ENCODE results near the gene DDX20.

DDX20 gene

DNA sequence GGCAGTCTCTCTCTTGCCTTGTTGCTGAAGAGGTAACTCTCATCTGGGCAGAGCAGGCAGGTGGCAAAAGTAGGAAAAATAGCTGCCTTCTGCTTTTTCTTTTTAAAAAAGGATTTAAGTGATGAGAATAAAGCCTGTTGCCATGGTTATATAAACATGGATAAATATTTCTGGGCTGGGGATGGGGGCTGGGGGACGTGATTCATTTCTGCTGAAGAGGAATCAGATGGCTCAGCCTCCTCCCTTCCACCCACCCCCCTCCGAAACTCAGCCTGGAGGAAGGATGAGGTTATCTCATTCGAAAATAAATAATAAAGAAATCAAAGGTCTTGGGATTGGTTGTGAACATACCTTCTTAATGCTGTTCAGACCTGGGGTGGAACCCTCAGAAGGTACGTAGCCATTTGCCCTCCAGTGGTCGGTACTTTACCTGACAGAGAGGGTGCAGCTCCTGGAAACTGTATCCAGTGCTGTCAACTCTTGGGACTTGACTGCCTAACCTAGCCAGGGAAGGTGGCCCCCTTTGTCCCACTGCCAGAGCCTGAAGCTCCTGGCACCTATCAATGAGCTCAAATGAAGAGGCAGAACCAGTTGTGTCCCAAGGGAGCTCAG is 12.7 kb upstream of the DDX20 start:
- DNase-seq (ENCODE audit: low read depth, low spot score), result no peak
- no peaks in the 10 kb centered on the region; the same call in 1 of the 2 replicates for H3K9me3 ChIP-seq (ENCODE audit: insufficient read depth, low read length)

DNA sequence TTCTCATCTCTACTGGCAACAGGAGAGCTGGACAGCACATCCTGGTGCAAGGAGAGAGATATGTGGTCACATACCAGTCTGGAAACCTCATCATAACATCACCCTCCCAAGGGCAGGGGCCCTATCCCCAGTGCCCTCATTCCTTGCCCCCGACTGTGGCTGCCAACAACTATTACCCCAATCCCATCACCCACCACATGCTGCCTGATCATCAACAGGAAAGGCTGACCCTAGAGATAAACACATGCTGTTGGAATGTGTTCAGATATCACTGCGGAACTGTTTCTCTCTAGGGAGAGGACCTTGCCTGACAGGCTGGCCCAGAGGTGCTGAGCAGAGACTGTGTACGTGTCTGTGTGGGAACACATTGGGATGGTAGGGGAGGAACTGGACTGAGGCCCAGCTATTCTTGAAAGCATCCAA is 12.0 kb upstream of the DDX20 start:
- Histone ChIP-seq H3K27me3 (ENCODE audit: insufficient read depth, insufficient read length) (peaks cover 28% of the 10 kb centered on the region), H3K9me3 (ENCODE audit: insufficient read depth, low read length) (no peaks in the 10 kb centered on the region; the same call in 1 of the 2 replicates), H3K4me3 (ENCODE audit: insufficient read length, low read depth) (no peak overlapping the region), H3K36me3 (ENCODE audit: insufficient read depth, insufficient read length, low read length) (no peaks in the 10 kb centered on the region), H3K9ac (ENCODE audit: insufficient read length, low read depth) (no peak overlapping the region), H3K4me1 (ENCODE audit: insufficient read depth, insufficient read length) (peaks cover 13% of the 10 kb centered on the region)
- DNase-seq (ENCODE audit: low read depth, low spot score), result no peak
- TF ChIP-seq ZNF274 (IDR thresholded peaks at IDR 0.05; ENCODE audit: low read depth, low read length), result no peak
- no peak for TF ChIP-seq YY1 (IDR thresholded peaks at IDR 0.05; ENCODE audit: insufficient read depth, insufficient read length)

More for the DNA sequence above, 12.7 kb upstream of the DDX20 start:
- TF ChIP-seq ZNF274 (IDR thresholded peaks at IDR 0.05; ENCODE audit: low read depth, low read length), result no peak
- TF ChIP-seq SUZ12 (IDR thresholded peaks at IDR 0.05; ENCODE audit: extremely low read depth, insufficient read depth, insufficient read length), result no peak
- no peak for TF ChIP-seq YY1 (IDR thresholded peaks at IDR 0.05; ENCODE audit: insufficient read depth, insufficient read length)
- no peaks in the 10 kb centered on the region for H3K36me3 ChIP-seq (ENCODE audit: insufficient read depth, insufficient read length, low read length)
- peaks cover 30% of the 10 kb centered on the region for H3K27me3 ChIP-seq (ENCODE audit: insufficient read depth, insufficient read length)
- no peak overlapping the region for H3K9ac ChIP-seq (ENCODE audit: insufficient read length, low read depth)
- no peak overlapping the region for H3K4me3 ChIP-seq (ENCODE audit: insufficient read length, low read depth)
- peaks cover 9% of the 10 kb centered on the region for H3K4me1 ChIP-seq (ENCODE audit: insufficient read depth, insufficient read length)

DNA sequence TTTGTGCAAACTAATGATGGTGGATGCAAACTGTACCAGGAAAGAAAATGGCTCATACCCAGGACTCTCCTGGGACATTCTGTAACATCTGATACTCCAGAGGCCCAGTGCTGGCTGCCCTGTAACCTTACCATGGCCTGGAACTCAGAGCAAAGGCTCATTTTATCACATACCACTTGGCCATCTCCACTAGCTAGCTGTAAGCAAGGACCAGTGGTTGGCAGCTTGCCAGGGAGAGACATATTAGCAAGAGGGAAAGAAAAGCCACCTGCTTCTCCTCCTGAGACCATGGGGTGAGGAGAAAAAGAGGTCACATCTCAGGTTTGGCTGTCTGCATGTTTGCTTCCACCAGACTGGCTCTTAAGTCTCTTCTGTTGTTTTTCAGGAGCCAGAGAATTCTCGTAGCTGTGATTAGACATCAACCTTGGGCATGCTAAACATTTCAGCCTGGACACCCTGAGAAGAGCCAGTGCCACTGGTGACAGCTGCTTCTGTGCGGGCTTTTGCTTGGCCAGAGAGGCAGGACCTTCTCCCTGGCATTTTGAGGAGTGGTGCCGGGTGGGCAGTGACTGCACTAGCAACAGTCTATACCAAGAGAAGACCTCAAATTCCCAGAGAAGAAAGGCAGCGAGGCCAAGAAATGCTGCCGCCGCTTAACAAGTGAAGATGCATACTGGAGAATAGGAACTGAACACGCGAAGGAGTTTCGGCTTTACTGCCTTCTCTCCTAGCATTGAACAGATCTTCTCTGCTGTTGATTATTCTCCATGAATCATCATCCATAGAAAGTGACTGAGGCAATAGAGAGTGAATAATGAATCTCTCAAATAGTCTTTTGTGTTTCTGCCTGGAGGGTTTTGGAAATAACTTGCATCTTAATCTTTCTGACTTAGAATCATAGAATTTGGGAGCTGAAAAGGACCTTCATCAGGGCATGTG is 9.8 kb upstream of the DDX20 start:
- no peak for TF ChIP-seq YY1 (IDR thresholded peaks at IDR 0.05; ENCODE audit: insufficient read depth, insufficient read length)
- TF ChIP-seq ZNF274 (IDR thresholded peaks at IDR 0.05; ENCODE audit: low read depth, low read length), result no peak
- TF ChIP-seq SUZ12 (IDR thresholded peaks at IDR 0.05; ENCODE audit: extremely low read depth, insufficient read depth, insufficient read length), result no peak
- H3K9ac ChIP-seq (ENCODE audit: insufficient read length, low read depth), result no peak overlapping the region
- peaks cover 18% of the 10 kb centered on the region for H3K4me1 ChIP-seq (ENCODE audit: insufficient read depth, insufficient read length)
- peaks cover 28% of the 10 kb centered on the region for H3K27me3 ChIP-seq (ENCODE audit: insufficient read depth, insufficient read length)
- H3K4me3 ChIP-seq (ENCODE audit: insufficient read length, low read depth), result no peak overlapping the region
- H3K9me3 ChIP-seq (ENCODE audit: insufficient read depth, low read length), result no peaks in the 10 kb centered on the region; the same call in 1 of the 2 replicates
- H3K36me3 ChIP-seq (ENCODE audit: insufficient read depth, insufficient read length, low read length), result no peaks in the 10 kb centered on the region
- no peak for DNase-seq (ENCODE audit: low read depth, low spot score)

DNA sequence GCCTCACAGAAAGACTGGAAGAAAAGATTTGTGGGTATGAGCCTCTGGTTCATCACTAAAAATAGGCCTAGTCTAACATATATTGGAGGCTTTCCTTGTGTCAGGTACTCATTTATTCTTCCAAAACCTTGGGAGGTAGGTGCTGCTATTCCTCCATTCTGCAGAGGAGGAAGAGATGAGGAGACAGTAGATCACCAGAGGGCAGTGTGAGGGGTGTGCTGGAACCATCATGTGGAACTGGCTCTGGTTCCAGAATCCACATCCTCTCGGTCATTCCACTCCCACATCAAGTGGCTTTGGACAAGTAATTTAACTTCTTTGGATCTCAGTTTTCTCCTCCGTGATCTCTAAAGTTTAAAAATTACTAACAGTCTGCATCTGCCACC is 9.1 kb upstream of the DDX20 start:
- no peaks in the 10 kb centered on the region; the same call in 1 of the 2 replicates for H3K9me3 ChIP-seq (ENCODE audit: insufficient read depth, low read length)
- no peak overlapping the region for H3K4me3 ChIP-seq (ENCODE audit: insufficient read length, low read depth)
- no peak overlapping the region for H3K9ac ChIP-seq (ENCODE audit: insufficient read length, low read depth)
- DNase-seq (ENCODE audit: low read depth, low spot score), result no peak
- peaks cover 22% of the 10 kb centered on the region for H3K27me3 ChIP-seq (ENCODE audit: insufficient read depth, insufficient read length)
- TF ChIP-seq YY1 (IDR thresholded peaks at IDR 0.05; ENCODE audit: insufficient read depth, insufficient read length) (no peak), ZNF274 (IDR thresholded peaks at IDR 0.05; ENCODE audit: low read depth, low read length) (no peak), SUZ12 (IDR thresholded peaks at IDR 0.05; ENCODE audit: extremely low read depth, insufficient read depth, insufficient read length) (no peak)
- no peaks in the 10 kb centered on the region for H3K36me3 ChIP-seq (ENCODE audit: insufficient read depth, insufficient read length, low read length)
- peaks cover 18% of the 10 kb centered on the region for H3K4me1 ChIP-seq (ENCODE audit: insufficient read depth, insufficient read length)

DNA sequence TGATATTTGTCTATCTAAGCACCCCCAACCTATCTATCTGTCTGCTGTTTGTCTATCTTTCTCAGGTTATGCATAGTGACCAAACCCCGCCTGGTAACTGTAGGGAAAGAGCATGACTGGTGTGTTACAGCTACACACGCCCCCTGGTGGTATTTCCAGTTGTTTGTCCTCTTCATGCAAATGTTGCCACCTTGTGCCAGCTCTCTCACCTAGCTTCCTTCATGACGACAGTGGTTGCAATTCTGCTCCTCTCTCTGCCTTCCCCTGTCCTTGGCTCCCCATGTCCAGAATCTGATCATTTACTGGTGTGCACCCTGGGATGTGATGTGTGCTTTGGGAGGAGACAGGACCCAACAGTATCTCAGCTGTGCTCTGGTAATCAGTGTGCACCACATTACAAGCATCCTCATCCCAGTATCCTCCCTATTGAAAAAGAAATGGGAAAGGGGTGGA is 8.4 kb upstream of the DDX20 start:
- Histone ChIP-seq H3K4me3 (ENCODE audit: insufficient read length, low read depth) (no peak overlapping the region), H3K9me3 (ENCODE audit: insufficient read depth, low read length) (no peaks in the 10 kb centered on the region; the same call in 1 of the 2 replicates), H3K36me3 (ENCODE audit: insufficient read depth, insufficient read length, low read length) (no peaks in the 10 kb centered on the region), H3K27me3 (ENCODE audit: insufficient read depth, insufficient read length) (peaks cover 18% of the 10 kb centered on the region), H3K9ac (ENCODE audit: insufficient read length, low read depth) (no peak overlapping the region), H3K4me1 (ENCODE audit: insufficient read depth, insufficient read length) (peaks cover 18% of the 10 kb centered on the region)
- TF ChIP-seq ZNF274 (IDR thresholded peaks at IDR 0.05; ENCODE audit: low read depth, low read length), result no peak
- no peak for TF ChIP-seq SUZ12 (IDR thresholded peaks at IDR 0.05; ENCODE audit: extremely low read depth, insufficient read depth, insufficient read length)
- TF ChIP-seq YY1 (IDR thresholded peaks at IDR 0.05; ENCODE audit: insufficient read depth, insufficient read length), result no peak
- DNase-seq (ENCODE audit: low read depth, low spot score), result peak; percentile 71

DNA sequence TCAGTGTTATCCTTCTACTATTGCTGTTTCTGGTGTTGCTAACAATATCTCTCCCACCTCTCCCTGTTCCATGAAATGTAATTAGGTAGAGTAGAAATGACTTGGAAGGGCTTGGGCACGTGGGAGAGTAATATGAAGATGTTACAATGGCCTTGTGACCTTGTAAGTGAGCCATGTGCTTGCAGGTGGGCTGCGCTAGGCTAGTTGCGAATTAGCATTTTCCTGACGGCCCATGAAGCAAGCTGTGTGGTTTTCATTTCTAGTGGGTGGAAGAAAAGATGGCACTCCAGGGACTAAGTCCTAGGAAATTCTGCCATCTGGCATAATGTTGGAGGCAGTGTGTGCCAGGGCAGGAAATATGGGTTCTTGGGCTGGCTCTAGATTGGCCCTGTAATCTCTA is 7.8 kb upstream of the DDX20 start:
- Histone ChIP-seq H3K4me3 (ENCODE audit: insufficient read length, low read depth) (no peak overlapping the region), H3K27me3 (ENCODE audit: insufficient read depth, insufficient read length) (peaks cover 13% of the 10 kb centered on the region), H3K9ac (ENCODE audit: insufficient read length, low read depth) (no peak overlapping the region), H3K9me3 (ENCODE audit: insufficient read depth, low read length) (no peaks in the 10 kb centered on the region; the same call in 1 of the 2 replicates), H3K4me1 (ENCODE audit: insufficient read depth, insufficient read length) (peaks cover 18% of the 10 kb centered on the region), H3K36me3 (ENCODE audit: insufficient read depth, insufficient read length, low read length) (no peaks in the 10 kb centered on the region)
- no peak for DNase-seq (ENCODE audit: low read depth, low spot score)
- TF ChIP-seq SUZ12 (IDR thresholded peaks at IDR 0.05; ENCODE audit: extremely low read depth, insufficient read depth, insufficient read length) (no peak), YY1 (IDR thresholded peaks at IDR 0.05; ENCODE audit: insufficient read depth, insufficient read length) (no peak), ZNF274 (IDR thresholded peaks at IDR 0.05; ENCODE audit: low read depth, low read length) (no peak)

DNA sequence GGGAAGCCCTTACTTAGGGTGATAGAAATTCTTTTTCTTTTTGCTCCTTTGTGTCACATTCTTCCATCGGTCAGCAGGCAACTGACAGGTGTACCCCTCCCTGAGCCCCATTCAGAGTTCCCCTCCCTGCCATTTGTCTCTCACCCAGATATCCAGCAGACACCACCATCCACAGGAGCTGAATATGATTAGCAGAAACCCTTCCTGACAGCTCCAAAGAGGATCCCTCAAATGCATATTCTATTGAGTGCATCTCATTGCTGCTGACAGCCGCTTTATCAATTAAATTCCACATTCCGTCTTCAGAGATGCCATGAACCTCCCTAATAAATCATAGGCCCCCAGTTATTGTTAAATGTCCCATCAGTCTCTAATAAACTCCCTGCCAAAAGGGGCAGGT is 6.1 kb upstream of the DDX20 start:
- TF ChIP-seq YY1 (IDR thresholded peaks at IDR 0.05; ENCODE audit: insufficient read depth, insufficient read length) (no peak), ZNF274 (IDR thresholded peaks at IDR 0.05; ENCODE audit: low read depth, low read length) (no peak), SUZ12 (IDR thresholded peaks at IDR 0.05; ENCODE audit: extremely low read depth, insufficient read depth, insufficient read length) (no peak)
- Histone ChIP-seq H3K27me3 (ENCODE audit: insufficient read depth, insufficient read length) (peaks cover 4% of the 10 kb centered on the region), H3K36me3 (ENCODE audit: insufficient read depth, insufficient read length, low read length) (no peaks in the 10 kb centered on the region), H3K9ac (ENCODE audit: insufficient read length, low read depth) (no peak overlapping the region), H3K9me3 (ENCODE audit: insufficient read depth, low read length) (no peaks in the 10 kb centered on the region; the same call in 1 of the 2 replicates), H3K4me3 (ENCODE audit: insufficient read length, low read depth) (no peak overlapping the region), H3K4me1 (ENCODE audit: insufficient read depth, insufficient read length) (peaks cover 18% of the 10 kb centered on the region)
- no peak for DNase-seq (ENCODE audit: low read depth, low spot score)

All from NT2/D1 (cell line).